Measurements from ENCODE around the gene FABP7. TPM values are rescaled to one million over a fixed set of nuclear protein-coding genes. Genes with fewer than 3 reads are reported as not detected.

Gene FABP7
- total RNA-seq, 6 donors from 2014 or later = not detected

DNA sequence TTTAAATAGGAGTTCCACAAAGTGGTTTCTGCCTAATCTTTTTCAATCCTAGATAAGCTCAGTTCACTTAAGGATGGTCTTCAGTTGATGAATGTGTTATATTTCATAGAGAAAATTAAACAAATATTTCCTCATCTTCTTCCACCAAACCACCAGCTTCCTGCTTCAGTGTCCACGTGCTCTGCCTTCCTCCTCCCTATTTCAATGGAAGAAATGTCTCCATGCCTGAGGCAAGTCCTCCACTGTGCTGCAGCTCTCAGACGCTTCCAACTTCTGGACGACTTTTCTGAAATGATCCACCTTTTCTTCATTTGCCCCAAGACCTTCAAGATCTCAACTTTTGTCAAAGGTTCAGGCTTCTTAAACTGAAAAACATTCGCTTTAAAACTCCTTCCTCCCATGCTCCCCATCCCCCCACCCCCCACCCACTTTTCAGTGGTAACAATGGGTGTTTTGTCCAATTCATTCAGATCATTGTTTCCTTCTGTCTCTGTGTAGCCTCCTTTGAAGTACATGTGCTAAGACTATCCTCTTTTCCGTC lies 25.3 kb upstream of the FABP7 start:
- Histone ChIP-seq H3K36me3 (no peaks in the 10 kb centered on the region), H3K27ac (peak overlapping the region in 2 of 4 donors; percentile 13 to 66), H3K4me3 (no peak overlapping the region), H3K9me3 (no peaks in the 10 kb centered on the region), H3K27me3 (no peaks in the 10 kb centered on the region), H3K4me1 (peaks cover 8 to 16% (median 11%) of the 10 kb centered on the region in 4 donors)
- DNase-seq = no peak
- 70 to 74% methylated on average over 5 of the region's 5 CpGs for WGBS, 2 donors
- ATAC-seq (ENCODE audit: low FRiP score in 2 of 2) = no peak
- no peak for TF ChIP-seq POLR2AphosphoS5 (IDR thresholded peaks at IDR 0.05)
- TF ChIP-seq CTCF (IDR thresholded peaks at IDR 0.05) = no peak
- no peak for TF ChIP-seq EP300 (IDR thresholded peaks at IDR 0.05)

DNA sequence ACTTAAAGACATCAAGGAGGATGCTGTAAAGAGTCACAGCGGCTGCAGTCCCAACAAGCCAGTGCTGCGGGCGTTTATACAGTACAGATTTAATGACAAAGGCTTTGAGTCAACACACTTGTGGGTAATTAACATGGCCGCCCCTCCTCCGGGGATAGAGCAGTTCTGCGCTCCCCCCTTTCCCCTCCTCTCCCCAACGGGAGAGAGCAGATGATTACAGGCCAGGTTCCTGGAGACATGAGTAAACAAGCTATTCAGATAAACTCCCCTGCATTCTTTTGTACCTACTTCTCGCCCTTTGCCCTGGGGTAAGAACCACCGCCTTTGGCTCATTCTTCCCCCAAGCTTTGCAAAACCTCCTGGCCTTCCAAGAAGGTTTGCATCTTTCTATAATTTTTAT lies 23.6 kb upstream of the FABP7 start:
- no peaks in the 10 kb centered on the region for H3K27me3 ChIP-seq
- no peak for ATAC-seq (ENCODE audit: low FRiP score in 2 of 2)
- 78 to 80% methylated on average over 9 of the region's 9 CpGs for WGBS, 2 donors
- H3K4me1 ChIP-seq = peaks cover 8 to 16% (median 11%) of the 10 kb centered on the region in 4 donors
- H3K36me3 ChIP-seq = no peaks in the 10 kb centered on the region
- no peak overlapping the region for H3K4me3 ChIP-seq
- no peak for DNase-seq
- H3K27ac ChIP-seq = no peak overlapping the region
- no peaks in the 10 kb centered on the region for H3K9me3 ChIP-seq
- no peak for TF ChIP-seq CTCF (IDR thresholded peaks at IDR 0.05)
- TF ChIP-seq EP300 (IDR thresholded peaks at IDR 0.05) = no peak
- TF ChIP-seq POLR2AphosphoS5 (IDR thresholded peaks at IDR 0.05) = no peak
- no peak for TF ChIP-seq POLR2A (IDR thresholded peaks at IDR 0.05)

DNA sequence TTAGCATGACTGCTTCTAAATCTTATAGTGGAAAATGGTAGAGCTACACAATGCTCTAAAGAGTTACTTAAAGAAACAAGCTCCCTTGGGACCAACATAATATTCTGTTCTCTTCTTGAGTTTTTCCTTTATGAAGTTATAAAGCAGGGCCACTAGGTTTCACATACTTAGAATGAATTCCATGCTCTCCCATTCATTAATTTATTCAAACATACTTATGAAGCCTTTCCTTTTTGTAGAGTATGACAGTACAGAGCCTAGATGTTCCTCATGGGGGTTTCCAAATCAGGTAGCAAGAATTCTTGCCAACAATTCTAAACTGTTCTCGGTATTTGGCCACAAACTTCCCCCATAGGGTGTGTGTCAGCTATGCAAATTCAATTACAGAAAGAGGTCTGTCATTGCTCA lies 20.6 kb upstream of the FABP7 start:
- DNase-seq = no peak
- Histone ChIP-seq H3K27me3 (no peaks in the 10 kb centered on the region), H3K27ac (no peak overlapping the region), H3K4me3 (no peak overlapping the region), H3K9me3 (no peaks in the 10 kb centered on the region), H3K36me3 (no peaks in the 10 kb centered on the region), H3K4me1 (peaks cover 0 to 9% (median 6%) of the 10 kb centered on the region in 4 donors)
- WGBS, 2 donors = 35 to 45% methylated on average over 1 of the region's 1 CpG
- no peak for TF ChIP-seq POLR2A (IDR thresholded peaks at IDR 0.05)
- no peak for TF ChIP-seq EP300 (IDR thresholded peaks at IDR 0.05)
- no peak for TF ChIP-seq POLR2AphosphoS5 (IDR thresholded peaks at IDR 0.05)
- no peak for TF ChIP-seq CTCF (IDR thresholded peaks at IDR 0.05)
- ATAC-seq (ENCODE audit: low FRiP score in 2 of 2) = no peak

GRCh38 chr6:122760330-122760729 lies 19.2 kb upstream of the FABP7 start:
- Histone ChIP-seq H3K27ac (no peak overlapping the region), H3K4me3 (no peak overlapping the region), H3K9me3 (no peaks in the 10 kb centered on the region), H3K36me3 (no peaks in the 10 kb centered on the region), H3K27me3 (no peaks in the 10 kb centered on the region), H3K4me1 (no peaks in the 10 kb centered on the region)
- DNase-seq (no peak), ATAC-seq (ENCODE audit: low FRiP score in 2 of 2) (no peak)
- TF ChIP-seq CTCF (IDR thresholded peaks at IDR 0.05) = no peak

DNA sequence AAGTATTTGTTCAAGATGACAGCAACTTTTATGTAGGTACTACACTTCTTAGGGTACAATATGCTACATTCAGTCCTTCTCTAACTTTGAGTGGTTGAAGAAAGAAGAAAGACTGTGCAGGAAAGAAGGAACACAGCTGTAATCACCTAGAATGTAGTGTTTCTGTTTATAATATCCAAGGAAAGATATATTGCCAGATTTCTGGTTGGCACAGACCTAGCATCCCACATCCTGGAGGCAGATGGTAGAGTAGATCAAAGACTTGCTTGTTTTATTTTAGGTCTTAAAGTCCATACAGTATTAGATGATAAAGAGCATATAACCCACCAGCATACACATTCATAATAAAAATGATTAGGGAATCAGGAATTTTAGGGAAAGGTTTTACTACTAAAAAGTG lies 13.3 kb upstream of the FABP7 start:
- no peaks in the 10 kb centered on the region for H3K27me3 ChIP-seq
- H3K4me3 ChIP-seq = no peak overlapping the region
- peaks cover 0 to 8% (median 6%) of the 10 kb centered on the region in 4 donors for H3K4me1 ChIP-seq
- H3K9me3 ChIP-seq = no peaks in the 10 kb centered on the region
- H3K27ac ChIP-seq = no peak overlapping the region
- ATAC-seq (ENCODE audit: low FRiP score in 2 of 2) (no peak), DNase-seq (no peak)
- no peaks in the 10 kb centered on the region for H3K36me3 ChIP-seq
- TF ChIP-seq EP300 (IDR thresholded peaks at IDR 0.05) (no peak), CTCF (IDR thresholded peaks at IDR 0.05) (no peak), POLR2A (IDR thresholded peaks at IDR 0.05) (no peak), POLR2AphosphoS5 (IDR thresholded peaks at IDR 0.05) (no peak)

Measured in upper lobe of left lung (tissue), 6 donors.